ENCODE measurements around the gene SLC28A2. TPM values are rescaled to one million over a fixed set of nuclear protein-coding genes. Genes with fewer than 3 reads are reported as not detected.

The SLC28A2 gene
- polyA plus RNA-seq, 2 of the 4 experiments (the other 2 are of a cell fraction) = 0.35 TPM; not detected in 1

GRCh38 chr15:45221053-45221599, 30.9 kb upstream of the SLC28A2 start:
- FAIRE-seq (no peak), ATAC-seq (no peak), DNase-seq (ENCODE audit: low read depth in 1 of 2, low spot score in 1 of 2) (no peak)
- H3K4me3 ChIP-seq = no peak overlapping the region
- CTCF ChIA-PET = interaction anchor here (0.9 kb wide), 1 partner anchor 26 kb away, joined by 3 read pairs; no protein-coding TSS in a partner anchor
- POLR2A ChIA-PET = no interaction called here
- H3K4me1 ChIP-seq = 0 out of 3 replicates have a peak, but pooled peaks cover 3% of the 10 kb centered on the region
- H3K4me2 ChIP-seq = no peak overlapping the region
- WGBS (ENCODE audit: missing lambda C conversion rate) = 64% methylated on average over 2 of the region's 2 CpGs
- no peak overlapping the region for H3K27ac ChIP-seq
- TF ChIP-seq POLR2A (IDR thresholded peaks at IDR 0.05; ENCODE audit: low read length) = no peak
- TF ChIP-seq MAX (IDR thresholded peaks at IDR 0.05) = no peak
- no peak for TF ChIP-seq SREBF2 (IDR thresholded peaks at IDR 0.05)
- no peak for TF ChIP-seq PBX3 (IDR thresholded peaks at IDR 0.05)
- no peak for TF ChIP-seq HEYL (CRISPR knock-in tag; IDR thresholded peaks at IDR 0.05)
- no peak for TF ChIP-seq ZC3H11A (IDR thresholded peaks at IDR 0.05)
- no peak for TF ChIP-seq HOXB13 (CRISPR knock-in tag; IDR thresholded peaks at IDR 0.05; ENCODE audit: low read depth)
- no peak for TF ChIP-seq NPAS2 (CRISPR knock-in tag; IDR thresholded peaks at IDR 0.05; ENCODE audit: borderline replicate concordance)
- TF ChIP-seq RARB (CRISPR knock-in tag; IDR thresholded peaks at IDR 0.05) = no peak
- no peak for TF ChIP-seq MAZ (IDR thresholded peaks at IDR 0.05; ENCODE audit: borderline replicate concordance, low read depth, low read length)
- TF ChIP-seq HOXA7 (CRISPR knock-in tag; IDR thresholded peaks at IDR 0.05) = no peak
- TF ChIP-seq MAFK (IDR thresholded peaks at IDR 0.05; ENCODE audit: partially characterized antibody) = no peak
- TF ChIP-seq ATOH8 (CRISPR knock-in tag; IDR thresholded peaks at IDR 0.05; ENCODE audit: low read depth) = no peak
- no peak for TF ChIP-seq HDAC2 (IDR thresholded peaks at IDR 0.05)
- no peak for TF ChIP-seq PHF8 (IDR thresholded peaks at IDR 0.05; ENCODE audit: borderline replicate concordance, low read depth)
- TF ChIP-seq ESRRA (IDR thresholded peaks at IDR 0.05; ENCODE audit: borderline replicate concordance, low read length) = no peak
- TF ChIP-seq CBX2 (IDR thresholded peaks at IDR 0.05; ENCODE audit: borderline replicate concordance, low read depth) = no peak
- H3K9me3 ChIP-seq = no peaks in the 10 kb centered on the region

- Histone ChIP-seq H3K4me2 (no peak overlapping the region), H3K4me3 (no peak overlapping the region), H3K27ac (no peak overlapping the region), H3K9me3 (no peaks in the 10 kb centered on the region), H3K4me1 (0 out of 3 replicates have a peak, but pooled peaks cover 3% of the 10 kb centered on the region)
- ChIA-PET CTCF (interaction anchor here (0.9 to 1.9 kb wide), 3 partner anchors 10 to 25 kb away, joined by 3 to 5 read pairs (median 5); no protein-coding TSS in a partner anchor), POLR2A (no interaction called here)
- no peak for TF ChIP-seq RNF2 (IDR thresholded peaks at IDR 0.05; ENCODE audit: borderline replicate concordance, low read depth)
- TF ChIP-seq FOXS1 (CRISPR knock-in tag; IDR thresholded peaks at IDR 0.05) = no peak
- no peak for TF ChIP-seq ZFP36 (IDR thresholded peaks at IDR 0.05; ENCODE audit: borderline replicate concordance, partially characterized antibody)
- no peak for TF ChIP-seq HES2 (IDR thresholded peaks at IDR 0.05)
- no peak for TF ChIP-seq PHF8 (IDR thresholded peaks at IDR 0.05; ENCODE audit: borderline replicate concordance, low read depth)
- no peak for TF ChIP-seq POLR2A (IDR thresholded peaks at IDR 0.05; ENCODE audit: low read length)
- no peak for TF ChIP-seq EHMT2 (IDR thresholded peaks at IDR 0.05; ENCODE audit: low read depth)
- no peak for TF ChIP-seq KDM1A (IDR thresholded peaks at IDR 0.05; ENCODE audit: low read depth)
- FAIRE-seq (no peak), ATAC-seq (no peak), DNase-seq (ENCODE audit: low read depth in 1 of 2, low spot score in 1 of 2) (no peak)
- WGBS (ENCODE audit: missing lambda C conversion rate) = 21% methylated on average over 4 of the region's 4 CpGs
Measured at GRCh38 chr15:45221967-45222366, 30.1 kb upstream of the SLC28A2 start.
